SHP77 (cell line): Measurements from ENCODE around the gene ATIC.

Source experiments
- DNase-seq, 2 experiments: peaks; one replicate each; lab custom pipeline; 2025; lab: John Stamatoyannopoulos, UW

ATIC gene

GRCh38 chr2:215376103-215376780 lies 64.4 kb downstream of the ATIC start:
- no peak for DNase-seq

- DNase-seq: no peak
Observed at GRCh38 chr2:215377283-215377682, 65.4 kb downstream of the ATIC start.

- DNase-seq: no peak
Observed at GRCh38 chr2:215378045-215378444, 66.2 kb downstream of the ATIC start.

- no peak for DNase-seq
Observed at GRCh38 chr2:215379039-215379438, 67.2 kb downstream of the ATIC start.

GRCh38 chr2:215379948-215380347 lies 68.1 kb downstream of the ATIC start:
- no peak for DNase-seq

GRCh38 chr2:215380699-215381098 lies 68.8 kb downstream of the ATIC start:
- DNase-seq: no peak

- no peak for DNase-seq
Observed at GRCh38 chr2:215382011-215382410, 70.2 kb downstream of the ATIC start.

GRCh38 chr2:215382480-215382879 lies 70.6 kb downstream of the ATIC start:
- DNase-seq: no peak

GRCh38 chr2:215383652-215384279 lies 71.9 kb downstream of the ATIC start:
- DNase-seq: no peak

- no peak for DNase-seq
Observed at GRCh38 chr2:215384710-215385109, 72.9 kb downstream of the ATIC start.

GRCh38 chr2:215386566-215386965 lies 74.7 kb downstream of the ATIC start:
- DNase-seq: no peak

- DNase-seq: no peak
Observed at GRCh38 chr2:215388002-215388728, 76.3 kb downstream of the ATIC start.

GRCh38 chr2:215390550-215390913 lies 78.7 kb downstream of the ATIC start:
- no peak for DNase-seq

GRCh38 chr2:215391531-215391930 lies 79.7 kb downstream of the ATIC start:
- DNase-seq: no peak

- DNase-seq: no peak
Observed at GRCh38 chr2:215392164-215392563, 80.3 kb downstream of the ATIC start.

GRCh38 chr2:215392687-215393270 lies 80.9 kb downstream of the ATIC start:
- no peak for DNase-seq

GRCh38 chr2:215394102-215394805 lies 82.4 kb downstream of the ATIC start:
- DNase-seq: no peak

- DNase-seq: no peak
Observed at GRCh38 chr2:215395687-215396460, 84.0 kb downstream of the ATIC start.

GRCh38 chr2:215396595-215397313 lies 84.9 kb downstream of the ATIC start:
- DNase-seq: no peak

- DNase-seq: no peak
Observed at GRCh38 chr2:215397632-215398341, 85.9 kb downstream of the ATIC start.
